ENCODE measurements around the gene CRAT. TPM values are rescaled to one million over a fixed set of nuclear protein-coding genes. Genes with fewer than 3 reads are reported as not detected.

Gene CRAT
- total and polyA plus RNA-seq, 2 experiments from 2014 or later: 4.6 to 9.9 TPM

DNA sequence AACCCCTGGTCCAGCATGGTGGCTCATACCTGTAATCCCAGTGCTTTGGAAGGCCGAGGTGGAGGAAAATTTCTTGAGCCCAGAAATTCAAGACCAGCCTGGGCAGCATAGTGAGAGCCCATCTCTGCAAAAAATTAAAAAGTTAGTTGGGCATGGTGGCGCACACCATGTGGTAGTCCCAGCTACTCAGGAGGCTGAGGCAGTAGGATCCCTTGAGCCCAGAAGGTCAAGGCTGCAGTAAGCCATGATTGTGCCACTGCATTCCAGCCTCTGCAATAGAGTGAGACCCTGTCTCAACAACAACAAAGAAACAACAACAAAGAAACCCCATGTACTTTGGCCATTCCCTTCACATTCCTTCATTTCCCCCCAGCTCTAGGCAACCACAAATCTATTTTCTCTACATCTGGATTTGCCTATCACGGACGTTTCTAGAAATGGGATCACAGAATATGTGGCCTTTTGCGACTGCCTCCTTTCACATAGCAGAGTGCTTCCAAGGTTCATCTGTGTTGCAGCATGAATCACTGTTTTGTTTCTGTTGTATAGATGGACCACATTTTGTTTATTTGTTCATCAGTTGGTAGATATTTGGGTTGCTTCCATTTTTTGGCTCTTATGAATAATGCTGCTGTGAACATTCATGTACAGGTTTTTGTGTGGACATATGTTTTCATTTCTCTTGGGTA is 56.3 kb downstream of the CRAT start (continued):
- TF ChIP-seq, protein P1, sequence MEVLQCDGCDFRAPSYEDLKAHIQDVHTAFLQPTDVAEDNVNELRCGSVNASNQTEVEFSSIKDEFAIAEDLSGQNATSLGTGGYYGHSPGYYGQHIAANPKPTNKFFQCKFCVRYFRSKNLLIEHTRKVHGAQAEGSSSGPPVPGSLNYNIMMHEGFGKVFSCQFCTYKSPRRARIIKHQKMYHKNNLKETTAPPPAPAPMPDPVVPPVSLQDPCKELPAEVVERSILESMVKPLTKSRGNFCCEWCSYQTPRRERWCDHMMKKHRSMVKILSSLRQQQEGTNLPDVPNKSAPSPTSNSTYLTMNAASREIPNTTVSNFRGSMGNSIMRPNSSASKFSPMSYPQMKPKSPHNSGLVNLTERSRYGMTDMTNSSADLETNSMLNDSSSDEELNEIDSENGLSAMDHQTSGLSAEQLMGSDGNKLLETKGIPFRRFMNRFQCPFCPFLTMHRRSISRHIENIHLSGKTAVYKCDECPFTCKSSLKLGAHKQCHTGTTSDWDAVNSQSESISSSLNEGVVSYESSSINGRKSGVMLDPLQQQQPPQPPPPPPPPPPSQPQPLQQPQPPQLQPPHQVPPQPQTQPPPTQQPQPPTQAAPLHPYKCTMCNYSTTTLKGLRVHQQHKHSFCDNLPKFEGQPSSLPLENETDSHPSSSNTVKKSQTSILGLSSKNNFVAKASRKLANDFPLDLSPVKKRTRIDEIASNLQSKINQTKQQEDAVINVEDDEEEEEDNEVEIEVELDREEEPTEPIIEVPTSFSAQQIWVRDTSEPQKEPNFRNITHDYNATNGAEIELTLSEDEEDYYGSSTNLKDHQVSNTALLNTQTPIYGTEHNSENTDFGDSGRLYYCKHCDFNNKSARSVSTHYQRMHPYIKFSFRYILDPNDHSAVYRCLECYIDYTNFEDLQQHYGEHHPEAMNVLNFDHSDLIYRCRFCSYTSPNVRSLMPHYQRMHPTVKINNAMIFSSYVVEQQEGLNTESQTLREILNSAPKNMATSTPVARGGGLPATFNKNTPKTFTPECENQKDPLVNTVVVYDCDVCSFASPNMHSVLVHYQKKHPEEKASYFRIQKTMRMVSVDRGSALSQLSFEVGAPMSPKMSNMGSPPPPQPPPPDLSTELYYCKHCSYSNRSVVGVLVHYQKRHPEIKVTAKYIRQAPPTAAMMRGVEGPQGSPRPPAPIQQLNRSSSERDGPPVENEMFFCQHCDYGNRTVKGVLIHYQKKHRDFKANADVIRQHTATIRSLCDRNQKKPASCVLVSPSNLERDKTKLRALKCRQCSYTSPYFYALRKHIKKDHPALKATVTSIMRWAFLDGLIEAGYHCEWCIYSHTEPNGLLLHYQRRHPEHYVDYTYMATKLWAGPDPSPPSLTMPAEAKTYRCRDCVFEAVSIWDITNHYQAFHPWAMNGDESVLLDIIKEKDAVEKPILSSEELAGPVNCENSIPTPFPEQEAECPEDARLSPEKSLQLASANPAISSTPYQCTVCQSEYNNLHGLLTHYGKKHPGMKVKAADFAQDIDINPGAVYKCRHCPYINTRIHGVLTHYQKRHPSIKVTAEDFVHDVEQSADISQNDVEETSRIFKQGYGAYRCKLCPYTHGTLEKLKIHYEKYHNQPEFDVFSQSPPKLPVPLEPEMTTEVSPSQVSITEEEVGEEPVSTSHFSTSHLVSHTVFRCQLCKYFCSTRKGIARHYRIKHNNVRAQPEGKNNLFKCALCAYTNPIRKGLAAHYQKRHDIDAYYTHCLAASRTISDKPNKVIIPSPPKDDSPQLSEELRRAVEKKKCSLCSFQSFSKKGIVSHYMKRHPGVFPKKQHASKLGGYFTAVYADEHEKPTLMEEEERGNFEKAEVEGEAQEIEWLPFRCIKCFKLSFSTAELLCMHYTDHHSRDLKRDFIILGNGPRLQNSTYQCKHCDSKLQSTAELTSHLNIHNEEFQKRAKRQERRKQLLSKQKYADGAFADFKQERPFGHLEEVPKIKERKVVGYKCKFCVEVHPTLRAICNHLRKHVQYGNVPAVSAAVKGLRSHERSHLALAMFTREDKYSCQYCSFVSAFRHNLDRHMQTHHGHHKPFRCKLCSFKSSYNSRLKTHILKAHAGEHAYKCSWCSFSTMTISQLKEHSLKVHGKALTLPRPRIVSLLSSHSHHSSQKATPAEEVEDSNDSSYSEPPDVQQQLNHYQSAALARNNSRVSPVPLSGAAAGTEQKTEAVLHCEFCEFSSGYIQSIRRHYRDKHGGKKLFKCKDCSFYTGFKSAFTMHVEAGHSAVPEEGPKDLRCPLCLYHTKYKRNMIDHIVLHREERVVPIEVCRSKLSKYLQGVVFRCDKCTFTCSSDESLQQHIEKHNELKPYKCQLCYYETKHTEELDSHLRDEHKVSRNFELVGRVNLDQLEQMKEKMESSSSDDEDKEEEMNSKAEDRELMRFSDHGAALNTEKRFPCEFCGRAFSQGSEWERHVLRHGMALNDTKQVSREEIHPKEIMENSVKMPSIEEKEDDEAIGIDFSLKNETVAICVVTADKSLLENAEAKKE (CRISPR knock-in tag; IDR thresholded peaks at IDR 0.05): no peak
- TF ChIP-seq STAT1 (IDR thresholded peaks at IDR 0.05; ENCODE audit: unreplicated experiment) (no peak), CREB1 (CRISPR knock-in tag; IDR thresholded peaks at IDR 0.05; ENCODE audit: low read depth) (no peak), NANOG (IDR thresholded peaks at IDR 0.05; ENCODE audit: borderline replicate concordance) (no peak)
- TF ChIP-seq, protein P2, sequence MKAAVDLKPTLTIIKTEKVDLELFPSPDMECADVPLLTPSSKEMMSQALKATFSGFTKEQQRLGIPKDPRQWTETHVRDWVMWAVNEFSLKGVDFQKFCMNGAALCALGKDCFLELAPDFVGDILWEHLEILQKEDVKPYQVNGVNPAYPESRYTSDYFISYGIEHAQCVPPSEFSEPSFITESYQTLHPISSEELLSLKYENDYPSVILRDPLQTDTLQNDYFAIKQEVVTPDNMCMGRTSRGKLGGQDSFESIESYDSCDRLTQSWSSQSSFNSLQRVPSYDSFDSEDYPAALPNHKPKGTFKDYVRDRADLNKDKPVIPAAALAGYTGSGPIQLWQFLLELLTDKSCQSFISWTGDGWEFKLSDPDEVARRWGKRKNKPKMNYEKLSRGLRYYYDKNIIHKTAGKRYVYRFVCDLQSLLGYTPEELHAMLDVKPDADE (IDR thresholded peaks at IDR 0.05): no peak

DNA sequence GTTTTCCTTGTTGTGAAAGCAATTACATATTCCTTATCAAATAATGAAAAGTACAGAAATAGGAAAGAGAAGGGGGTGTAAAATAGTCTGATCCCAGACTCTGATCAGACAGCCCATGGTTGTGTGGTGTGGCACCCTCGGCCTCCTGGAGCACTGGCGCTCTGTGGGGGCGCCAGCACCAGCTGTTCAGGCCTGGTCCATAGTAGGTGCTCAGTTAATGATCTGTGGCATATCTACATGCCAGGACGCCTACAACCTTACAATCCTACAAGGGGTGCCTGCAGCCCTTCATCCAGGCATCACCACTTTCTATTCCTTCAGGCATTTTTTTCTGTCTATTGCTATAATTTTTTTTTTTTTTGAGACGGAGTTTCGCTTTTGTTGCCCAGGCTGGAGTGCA is 57.6 kb downstream of the CRAT start:
- H3F3A ChIP-seq (replicated peaks; ENCODE audit: low read depth): no peaks in the 10 kb centered on the region
- no peaks in the 10 kb centered on the region for H3K9me3 Mint-ChIP-seq
- H3K9me2 ChIP-seq (ENCODE audit: insufficient read depth): no peaks in the 10 kb centered on the region
- H3K36me3 ChIP-seq (ENCODE audit: insufficient read depth): peaks cover 9% of the 10 kb centered on the region
- no peak overlapping the region for H3K27ac ChIP-seq (ENCODE audit: low read depth)
- no peaks in the 10 kb centered on the region for H3K79me2 ChIP-seq (replicated peaks; ENCODE audit: insufficient read depth)
- no peaks in the 10 kb centered on the region for H4K20me1 ChIP-seq (replicated peaks; ENCODE audit: insufficient read depth)
- DNase-seq (ENCODE audit: low spot score) (no peak), ATAC-seq (no peak)
- H3K27me3 ChIP-seq (ENCODE audit: insufficient read depth): no peaks in the 10 kb centered on the region
- no peaks in the 10 kb centered on the region for H3K4me1 Mint-ChIP-seq
- H3K27ac Mint-ChIP-seq: no peak overlapping the region
- H3K4me1 ChIP-seq (ENCODE audit: insufficient read depth): no peaks in the 10 kb centered on the region
- H3K4me3 ChIP-seq: no peak overlapping the region
- H2AFZ ChIP-seq: no peak overlapping the region
- H3K27me3 Mint-ChIP-seq (ENCODE audit: insufficient read depth, low read depth, poor library complexity): no peaks in the 10 kb centered on the region
- peaks cover 22% of the 10 kb centered on the region for H3K36me3 Mint-ChIP-seq (ENCODE audit: low read depth)
- H3K4me2 ChIP-seq: no peak overlapping the region
- H3K4me3 Mint-ChIP-seq: no peak overlapping the region
- TF ChIP-seq CREB1 (CRISPR knock-in tag; IDR thresholded peaks at IDR 0.05; ENCODE audit: low read depth): no peak
- TF ChIP-seq EZH2phosphoT487 (IDR thresholded peaks at IDR 0.05; ENCODE audit: unreplicated experiment): no peak
- TF ChIP-seq JUNB (IDR thresholded peaks at IDR 0.05; ENCODE audit: unreplicated experiment): no peak
- TF ChIP-seq ZNF331 (CRISPR knock-in tag; IDR thresholded peaks at IDR 0.05; ENCODE audit: low read depth): no peak
- TF ChIP-seq STAT1 (IDR thresholded peaks at IDR 0.05; ENCODE audit: unreplicated experiment): no peak
- TF ChIP-seq, protein P1 (CRISPR knock-in tag; IDR thresholded peaks at IDR 0.05): no peak

Data from GM23338 (cell line).